KMS-11 (cell line): ENCODE data around the gene ASXL3.

Source experiments
- H2AFZ ChIP-seq: fragments of 200-600 bp; sonication (generic); 2 replicates; pipeline ENCODE4 v1.6.1; 2016; ENCODE audit warnings: antibody characterized with exemption, mixed run types, low read depth
- H3K27ac ChIP-seq: fragments of 200-600 bp; sonication (generic); 2 replicates; pipeline ENCODE4 v1.6.1; 2016; ENCODE audit warnings: mild to moderate bottlenecking, mixed run types
- H3K27me3 ChIP-seq: fragments of 200-600 bp; sonication (generic); 2 replicates; pipeline ENCODE4 v1.6.1; 2017; ENCODE audit warnings: mild to moderate bottlenecking, low read depth, mixed run types, moderate library complexity; ENCODE audit not compliant: insufficient read depth
- H3K36me3 ChIP-seq: fragments of 200-600 bp; sonication (generic); 2 replicates; pipeline ENCODE4 v1.6.1; 2017; ENCODE audit warnings: mild to moderate bottlenecking, mixed run types; ENCODE audit not compliant: insufficient read depth
- H3K4me1 ChIP-seq: fragments of 200-600 bp; sonication (generic); 2 replicates; pipeline ENCODE4 v1.6.1; 2016; ENCODE audit warnings: mild to moderate bottlenecking, low read depth, mixed run types; ENCODE audit not compliant: poor library complexity, severe bottlenecking
- H3K4me2 ChIP-seq: fragments of 200-600 bp; sonication (generic); 2 replicates; pipeline ENCODE4 v1.7.0; 2016; ENCODE audit warnings: mild to moderate bottlenecking, mixed run types
- H3K4me3 ChIP-seq: fragments of 200-600 bp; sonication (generic); IDR thresholded peaks from 2 replicates; pipeline ENCODE4 v1.6.1; 2017; ENCODE audit warnings: low read depth, low read length, mixed read lengths; ENCODE audit not compliant: insufficient read depth
- H3K79me2 ChIP-seq: fragments of 200-600 bp; sonication (generic); 2 replicates; pipeline ENCODE4 v1.6.1; 2016; ENCODE audit warnings: low read depth, mixed run types; ENCODE audit not compliant: insufficient read depth
- H3K9ac ChIP-seq: fragments of 200-600 bp; sonication (generic); 2 replicates; pipeline ENCODE4 v1.6.1; 2016; ENCODE audit warnings: mild to moderate bottlenecking, mixed run types
- H4K20me1 ChIP-seq: fragments of 200-600 bp; sonication (generic); 2 replicates; pipeline ENCODE4 v1.6.1; 2016; ENCODE audit warnings: mild to moderate bottlenecking, mixed run types; ENCODE audit not compliant: insufficient read depth
- CTCF ChIP-seq: fragments of 200-600 bp; sonication (generic); conservative IDR thresholded peaks from 2 replicates; pipeline ENCODE4 v1.6.1; 2017; ENCODE audit warnings: low read depth, mild to moderate bottlenecking, antibody characterized with exemption, low read length, moderate library complexity, mixed read lengths

Gene ASXL3

GRCh38 chr18:33641141-33641540, 63.1 kb downstream of the ASXL3 start:
- Histone ChIP-seq H3K36me3 (no peaks in the 10 kb centered on the region), H3K27ac (no peak overlapping the region), H3K27me3 (no peaks in the 10 kb centered on the region), H2AFZ (no peak overlapping the region), H3K9ac (no peak overlapping the region), H3K79me2 (no peaks in the 10 kb centered on the region), H3K4me1 (no peaks in the 10 kb centered on the region), H3K4me3 (no peak overlapping the region), H4K20me1 (no peaks in the 10 kb centered on the region), H3K4me2 (no peak overlapping the region)
- no peak for TF ChIP-seq CTCF

- no peaks in the 10 kb centered on the region for H3K27me3 ChIP-seq
- no peak for TF ChIP-seq CTCF
- no peak overlapping the region for H3K27ac ChIP-seq
- no peak overlapping the region for H2AFZ ChIP-seq
- H3K4me1 ChIP-seq = no peaks in the 10 kb centered on the region
- no peak overlapping the region for H3K4me2 ChIP-seq
- no peak overlapping the region for H3K9ac ChIP-seq
- no peaks in the 10 kb centered on the region for H4K20me1 ChIP-seq
- no peak overlapping the region for H3K4me3 ChIP-seq
- no peaks in the 10 kb centered on the region for H3K79me2 ChIP-seq
- H3K36me3 ChIP-seq = no peaks in the 10 kb centered on the region
Observed at GRCh38 chr18:33644494-33644893, 66.5 kb downstream of the ASXL3 start.

- no peak overlapping the region for H3K4me2 ChIP-seq
- H3K4me3 ChIP-seq = no peak overlapping the region
- no peaks in the 10 kb centered on the region for H3K79me2 ChIP-seq
- no peak overlapping the region for H3K9ac ChIP-seq
- H4K20me1 ChIP-seq = no peaks in the 10 kb centered on the region
- H3K27me3 ChIP-seq = no peaks in the 10 kb centered on the region
- H3K27ac ChIP-seq = no peak overlapping the region
- H3K36me3 ChIP-seq = no peaks in the 10 kb centered on the region
- no peak overlapping the region for H2AFZ ChIP-seq
- no peak for TF ChIP-seq CTCF
- H3K4me1 ChIP-seq = no peaks in the 10 kb centered on the region
Observed at GRCh38 chr18:33647365-33647764, 69.3 kb downstream of the ASXL3 start.

GRCh38 chr18:33652635-33653034, 74.6 kb downstream of the ASXL3 start:
- H3K36me3 ChIP-seq = no peaks in the 10 kb centered on the region
- no peaks in the 10 kb centered on the region for H4K20me1 ChIP-seq
- no peak for TF ChIP-seq CTCF
- H3K27ac ChIP-seq = no peak overlapping the region
- H3K9ac ChIP-seq = no peak overlapping the region
- no peak overlapping the region for H3K4me2 ChIP-seq
- H3K27me3 ChIP-seq = no peaks in the 10 kb centered on the region
- no peaks in the 10 kb centered on the region for H3K4me1 ChIP-seq
- no peak overlapping the region for H2AFZ ChIP-seq
- H3K79me2 ChIP-seq = no peaks in the 10 kb centered on the region
- H3K4me3 ChIP-seq = no peak overlapping the region

- Histone ChIP-seq H3K4me3 (no peak overlapping the region), H3K27me3 (no peaks in the 10 kb centered on the region), H4K20me1 (no peaks in the 10 kb centered on the region), H3K36me3 (no peaks in the 10 kb centered on the region), H2AFZ (no peak overlapping the region), H3K79me2 (no peaks in the 10 kb centered on the region), H3K9ac (no peak overlapping the region), H3K4me1 (no peaks in the 10 kb centered on the region), H3K4me2 (no peak overlapping the region), H3K27ac (no peak overlapping the region)
- no peak for TF ChIP-seq CTCF
Observed at GRCh38 chr18:33653231-33653630, 75.2 kb downstream of the ASXL3 start.
